ENCODE measurements around the gene PIK3R1.

The PIK3R1 gene

DNA sequence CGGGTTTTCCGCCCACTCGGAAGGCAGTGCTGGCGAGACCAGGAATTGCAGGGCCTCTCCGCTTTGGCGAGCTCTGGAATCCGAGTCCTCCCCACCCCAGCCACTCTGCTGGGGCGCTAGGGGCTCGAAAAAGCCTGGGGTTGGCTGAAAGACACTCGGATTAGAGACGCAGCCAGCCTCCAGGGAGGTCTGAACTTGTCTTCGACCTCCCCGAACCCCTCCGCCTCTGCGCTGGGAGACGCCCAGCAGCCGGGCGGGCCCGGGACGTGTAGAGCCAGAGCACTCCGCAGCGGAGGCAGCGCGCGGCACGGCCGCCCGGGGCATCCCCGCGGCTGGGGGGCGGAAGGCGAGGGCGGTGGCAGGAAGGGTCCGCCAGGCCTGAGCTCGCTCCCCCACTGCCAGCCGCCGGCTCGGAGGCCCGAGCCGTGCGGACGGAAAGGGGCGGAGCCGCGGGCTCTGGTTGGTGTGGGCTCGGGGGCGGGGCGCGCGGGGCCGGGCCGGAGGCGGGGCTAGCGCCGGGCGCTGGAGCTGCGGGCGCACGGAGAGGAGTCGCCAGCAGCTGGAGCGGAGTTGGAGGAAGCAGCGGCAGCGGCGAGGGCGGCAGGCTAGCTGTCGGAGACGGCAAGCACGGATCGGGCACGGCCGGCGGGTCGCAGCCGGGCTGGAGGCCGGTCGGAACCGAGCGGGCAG, at the start of gene PIK3R1:
Gene PIK3R1, plus strand, starts transcription at position 549 of the 690 bp plus-strand sequence. CDS start 10,920 bp downstream, outside the sequence.
- in situ Hi-C loops (cut with MboI; ENCODE audit: low pct_unique_long_range_greater_than_20kb, low sequenced_read_pairs): no loop called here
- DNase-seq: peak; percentile 94

DNA sequence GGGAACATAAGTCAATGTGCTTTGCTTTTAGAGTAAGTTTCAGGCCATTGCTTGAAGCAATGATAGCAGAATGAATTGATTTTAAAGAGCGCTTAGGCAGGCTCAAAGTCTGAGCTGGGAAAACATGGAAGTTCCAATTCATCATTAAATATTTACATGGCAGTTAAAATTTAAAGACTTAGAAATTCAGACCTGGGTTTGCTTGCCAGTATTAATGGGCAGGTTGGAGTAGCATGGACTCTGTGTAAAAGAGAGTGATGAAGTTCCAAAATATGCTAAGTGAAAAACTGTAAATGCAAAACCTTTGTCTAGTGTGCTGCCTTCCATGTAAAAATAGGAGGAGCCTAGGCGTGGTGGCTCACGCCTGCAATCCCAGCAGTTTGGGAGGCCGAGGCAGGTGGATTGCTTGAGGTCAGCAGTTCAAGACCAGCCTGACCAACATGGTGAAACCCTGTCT, 48.3 kb upstream of the PIK3R1 start:
- DNase-seq: no peak
- in situ Hi-C loops (cut with MboI; ENCODE audit: low pct_unique_long_range_greater_than_20kb, low sequenced_read_pairs): no loop called here

DNA sequence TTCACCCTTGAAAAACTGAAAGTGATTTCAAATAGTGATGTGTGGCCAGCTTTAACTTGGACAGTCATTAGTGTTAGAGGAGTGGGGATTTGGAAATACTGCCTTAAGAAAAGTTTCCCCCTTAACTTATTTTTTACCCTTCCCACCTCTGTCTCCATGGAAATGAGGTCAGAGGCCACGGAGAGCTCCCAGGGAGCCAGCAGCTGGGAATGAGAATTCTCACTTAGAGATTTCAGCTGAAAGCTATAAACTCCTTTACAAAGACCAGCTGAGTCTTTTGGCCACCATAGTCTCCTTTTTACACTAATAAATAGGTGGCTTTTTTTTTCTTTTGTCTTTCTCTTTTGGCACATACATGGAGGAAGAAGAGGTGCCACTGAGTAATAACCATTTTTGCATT, 45.7 kb upstream of the PIK3R1 start:
- no peak for DNase-seq
- in situ Hi-C loops (cut with MboI; ENCODE audit: low pct_unique_long_range_greater_than_20kb, low sequenced_read_pairs): no loop called here

DNA sequence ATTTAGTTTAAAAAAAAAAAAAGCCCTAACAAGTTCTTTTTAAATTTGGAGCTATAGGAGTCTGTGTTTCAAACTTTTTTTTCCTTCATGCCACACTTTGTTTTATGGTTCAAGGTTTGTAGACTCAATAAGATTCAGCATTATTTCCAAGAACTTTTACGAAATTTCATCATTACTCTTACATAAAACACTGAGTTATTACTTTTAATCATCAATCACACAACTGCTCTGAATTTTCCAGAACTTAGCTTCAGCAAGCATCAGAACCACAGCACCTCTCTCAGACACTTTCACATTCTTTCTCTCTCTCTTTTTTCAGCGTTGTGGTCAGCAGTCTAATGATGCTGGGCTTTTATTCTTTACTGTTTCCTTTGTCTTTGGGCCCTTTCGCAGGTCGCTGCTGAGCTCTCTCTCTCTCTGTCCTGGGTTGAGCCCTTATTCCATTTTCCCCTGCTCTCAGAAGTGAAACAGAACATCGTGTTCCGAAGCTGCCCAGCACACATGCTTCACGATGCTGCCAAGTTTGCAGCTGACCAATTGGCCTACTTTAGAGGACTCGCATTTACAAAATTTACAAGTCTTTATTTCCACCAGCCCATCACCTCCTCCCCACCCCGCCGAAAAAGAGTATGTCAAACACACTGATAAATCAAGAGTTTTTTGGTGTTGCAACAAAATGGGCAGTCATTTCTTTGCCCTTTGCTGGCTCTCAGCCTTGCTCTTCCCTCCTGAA, 44.6 kb upstream of the PIK3R1 start:
- DNase-seq: no peak
- in situ Hi-C loops (cut with MboI; ENCODE audit: low pct_unique_long_range_greater_than_20kb, low sequenced_read_pairs): no loop called here

DNA sequence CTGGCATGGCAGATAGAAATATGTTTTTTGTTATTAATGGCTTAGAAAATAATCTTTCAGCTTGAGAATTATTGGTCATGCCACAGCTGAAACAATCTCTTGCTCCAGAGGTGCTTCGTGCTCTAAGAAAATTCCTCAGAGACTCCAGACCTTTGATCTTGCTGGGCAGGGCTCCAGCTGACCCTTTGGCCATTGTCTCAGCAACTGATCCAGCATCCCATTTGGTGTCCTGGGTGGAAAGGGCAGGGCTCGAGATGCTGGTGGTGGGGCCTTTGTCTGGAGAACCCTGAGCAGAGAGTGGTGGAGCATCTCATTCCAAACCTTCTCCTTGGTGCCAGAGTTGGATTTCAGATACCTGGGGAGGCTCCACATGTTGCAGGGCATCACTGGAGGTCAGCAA, 43.2 kb upstream of the PIK3R1 start:
- DNase-seq: no peak
- in situ Hi-C loops (cut with MboI; ENCODE audit: low pct_unique_long_range_greater_than_20kb, low sequenced_read_pairs): no loop called here

DNA sequence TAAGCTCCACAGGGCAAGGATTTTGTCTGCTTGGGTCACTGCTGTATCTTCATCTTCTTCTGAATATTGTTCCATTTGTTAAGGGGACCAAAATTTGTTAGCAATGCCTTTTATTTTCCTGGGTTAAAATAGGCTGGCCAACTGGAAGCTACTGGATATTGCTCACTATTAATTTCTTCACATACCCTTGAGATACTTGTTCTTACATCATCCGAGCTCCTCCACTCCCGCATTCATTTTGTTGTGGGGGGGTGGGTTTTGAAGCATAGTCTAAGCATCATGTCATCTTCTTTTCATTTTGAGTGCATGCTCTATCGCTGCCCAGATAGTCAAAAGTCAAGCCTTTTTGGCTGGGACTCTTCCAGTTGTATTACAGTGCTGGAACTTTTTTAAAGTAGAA, 42.5 kb upstream of the PIK3R1 start:
- no peak for DNase-seq
- in situ Hi-C loops (cut with MboI; ENCODE audit: low pct_unique_long_range_greater_than_20kb, low sequenced_read_pairs): no loop called here

DNA sequence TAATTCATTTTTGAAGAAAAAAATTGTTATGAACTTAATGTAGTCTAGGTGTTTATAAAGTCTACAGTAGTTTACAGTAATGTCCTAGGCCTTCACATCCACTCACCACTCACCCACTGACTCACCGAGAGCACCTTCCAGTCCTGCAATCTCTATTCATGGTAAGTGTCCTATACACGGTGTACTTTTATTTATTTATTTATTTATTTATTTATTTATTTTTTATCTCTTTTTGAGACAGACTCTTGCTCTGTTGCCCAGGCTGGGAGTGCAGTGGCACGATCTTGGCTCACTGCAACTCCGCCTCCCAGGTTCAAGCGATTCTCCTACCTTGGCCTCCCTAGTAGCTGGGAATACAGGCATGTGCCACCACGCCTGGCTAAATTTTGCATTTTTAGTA, 39.3 kb upstream of the PIK3R1 start:
- in situ Hi-C loops (cut with MboI; ENCODE audit: low pct_unique_long_range_greater_than_20kb, low sequenced_read_pairs): no loop called here
- no peak for DNase-seq

DNA sequence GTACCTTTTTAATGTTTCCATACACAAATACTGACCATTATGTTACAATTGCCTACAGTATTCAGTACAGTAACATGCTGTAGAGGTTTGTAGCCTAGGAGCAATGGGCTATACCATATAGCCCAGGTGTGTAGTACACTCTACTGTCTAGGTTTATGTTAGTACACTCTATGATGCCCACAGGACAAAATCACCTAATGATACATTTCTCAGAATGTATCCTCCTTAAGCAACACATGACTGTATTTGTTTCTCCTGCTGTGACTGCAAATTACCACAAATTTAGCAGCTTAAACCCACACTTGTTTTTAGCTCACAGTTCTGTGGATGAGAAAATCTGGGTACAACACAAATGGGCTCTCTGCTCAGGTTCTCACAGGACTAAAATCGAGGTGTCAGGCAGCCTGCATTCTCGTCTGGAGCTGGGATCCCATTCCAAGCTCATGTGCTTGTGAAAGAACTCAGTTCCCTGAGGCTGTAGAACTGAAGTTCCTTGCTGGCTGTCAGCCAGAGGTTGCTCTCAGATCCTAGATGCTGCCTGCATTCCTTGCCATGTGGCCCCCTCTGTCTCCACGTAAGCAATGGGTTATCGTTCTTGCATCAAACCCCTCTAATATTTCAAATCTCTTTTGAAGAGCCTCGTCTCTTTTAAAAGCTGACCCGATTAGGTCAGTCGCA, 38.6 kb upstream of the PIK3R1 start:
- no peak for DNase-seq
- in situ Hi-C loops (cut with MboI; ENCODE audit: low pct_unique_long_range_greater_than_20kb, low sequenced_read_pairs): no loop called here

DNA sequence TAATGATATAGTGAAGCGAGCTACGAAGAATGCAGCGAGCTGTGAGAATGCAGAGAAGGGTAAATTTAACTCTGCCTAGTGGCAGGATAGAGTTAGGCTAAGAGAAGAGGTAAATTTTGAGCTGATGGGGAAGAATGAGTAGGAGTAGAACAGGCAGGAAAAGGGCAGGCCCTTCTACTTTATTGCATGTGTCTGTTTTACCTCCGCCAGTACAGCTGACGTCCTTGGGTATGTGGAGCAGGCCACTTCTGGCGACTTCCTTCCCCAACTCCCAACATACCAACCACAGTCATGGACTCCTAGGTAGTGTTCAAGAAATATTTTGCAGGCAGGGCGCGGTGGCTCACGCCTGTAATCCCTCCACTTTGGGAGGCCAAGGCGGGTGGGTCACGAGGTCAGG, 37.9 kb upstream of the PIK3R1 start:
- no peak for DNase-seq
- in situ Hi-C loops (cut with MboI; ENCODE audit: low pct_unique_long_range_greater_than_20kb, low sequenced_read_pairs): no loop called here

DNA sequence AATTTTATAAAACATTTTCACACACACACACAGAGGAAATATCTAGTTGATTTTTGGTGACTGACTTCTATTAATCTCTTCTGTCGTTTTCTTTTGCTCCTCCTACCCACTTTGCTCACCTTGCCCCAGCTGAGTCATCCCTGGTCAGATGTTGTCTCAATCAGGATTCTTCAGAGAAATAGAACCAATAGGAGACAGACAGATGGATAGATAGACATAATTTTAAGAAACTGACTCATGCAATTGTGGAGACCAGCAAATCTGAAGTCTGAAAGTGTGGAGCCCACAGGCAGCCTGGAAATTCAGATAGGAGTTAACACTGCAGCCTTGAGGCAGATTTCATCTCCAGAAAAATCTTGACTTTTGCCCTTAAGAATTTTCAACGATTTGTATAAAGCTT, 37.0 kb upstream of the PIK3R1 start:
- in situ Hi-C loops (cut with MboI; ENCODE audit: low pct_unique_long_range_greater_than_20kb, low sequenced_read_pairs): no loop called here
- no peak for DNase-seq

DNA sequence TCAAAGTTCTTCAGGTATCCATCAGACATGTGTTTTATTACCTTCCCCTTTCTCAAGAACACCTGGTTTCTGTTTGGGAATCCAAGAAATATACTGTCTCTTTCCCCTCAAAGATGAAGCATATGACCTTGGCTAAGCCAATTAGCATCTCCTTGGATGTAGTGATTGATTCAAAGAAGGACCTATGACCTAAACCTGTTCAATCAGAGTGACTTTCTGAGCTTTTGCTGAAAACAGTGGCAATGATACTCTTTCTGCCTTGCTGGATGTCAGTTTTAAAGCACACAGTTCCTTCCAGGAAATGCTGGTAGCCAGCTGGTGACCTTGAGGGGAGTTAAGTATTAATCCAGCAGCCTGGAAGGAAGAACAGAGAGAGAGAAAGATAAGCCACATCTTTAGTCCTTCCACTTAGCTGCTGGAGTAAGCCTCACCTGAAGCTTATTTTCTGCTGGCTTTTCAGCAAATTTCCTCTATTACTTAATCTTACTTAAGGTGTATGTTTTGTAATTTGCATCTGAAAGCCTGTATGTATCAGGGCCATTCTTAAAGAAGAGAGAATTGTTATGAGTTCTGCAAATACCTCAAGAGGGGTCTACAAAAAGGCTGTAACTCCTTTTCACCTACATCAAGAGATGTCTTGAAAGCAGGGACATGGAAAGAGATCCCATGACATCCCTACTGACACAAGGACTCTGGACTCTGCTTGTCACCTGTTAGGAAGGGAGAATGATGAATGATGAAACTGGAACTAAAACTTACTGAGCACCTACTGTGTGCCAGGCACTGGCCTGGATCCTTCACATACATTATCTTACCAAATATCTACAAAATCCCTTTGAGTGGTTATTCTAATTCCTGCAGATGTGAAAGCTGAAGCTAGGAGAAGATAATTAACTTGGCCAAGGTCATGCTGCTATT, 35.2 kb upstream of the PIK3R1 start:
- DNase-seq: no peak
- in situ Hi-C loops (cut with MboI; ENCODE audit: low pct_unique_long_range_greater_than_20kb, low sequenced_read_pairs): no loop called here

DNA sequence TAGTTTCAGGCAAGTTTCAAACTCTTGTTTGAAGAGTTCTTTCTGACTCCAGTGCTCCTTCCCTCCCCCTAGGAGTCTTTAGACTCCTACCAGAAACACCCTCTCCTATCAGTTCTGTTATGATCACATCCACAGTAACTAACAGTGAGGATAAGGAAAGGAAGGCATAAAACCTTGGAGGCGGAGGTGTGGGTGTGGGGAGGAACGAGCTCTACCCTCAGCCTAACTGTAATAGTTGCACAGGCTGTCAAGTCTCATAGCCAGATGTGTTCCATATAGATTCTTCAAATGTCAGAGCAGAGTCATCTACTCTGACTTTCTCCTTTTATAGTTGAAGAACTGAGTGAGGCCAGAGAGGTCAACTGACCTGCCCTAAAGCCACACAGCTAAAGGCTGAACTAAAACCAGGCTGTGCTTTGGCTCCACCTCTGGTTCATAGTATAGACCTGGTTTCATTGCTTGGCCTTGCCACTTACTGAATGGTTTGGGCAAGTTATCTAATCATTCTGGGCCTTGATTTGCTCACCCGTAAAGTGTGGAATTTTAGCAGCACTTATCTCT, 34.4 kb upstream of the PIK3R1 start:
- DNase-seq: no peak
- in situ Hi-C loops (cut with MboI; ENCODE audit: low pct_unique_long_range_greater_than_20kb, low sequenced_read_pairs): no loop called here

DNA sequence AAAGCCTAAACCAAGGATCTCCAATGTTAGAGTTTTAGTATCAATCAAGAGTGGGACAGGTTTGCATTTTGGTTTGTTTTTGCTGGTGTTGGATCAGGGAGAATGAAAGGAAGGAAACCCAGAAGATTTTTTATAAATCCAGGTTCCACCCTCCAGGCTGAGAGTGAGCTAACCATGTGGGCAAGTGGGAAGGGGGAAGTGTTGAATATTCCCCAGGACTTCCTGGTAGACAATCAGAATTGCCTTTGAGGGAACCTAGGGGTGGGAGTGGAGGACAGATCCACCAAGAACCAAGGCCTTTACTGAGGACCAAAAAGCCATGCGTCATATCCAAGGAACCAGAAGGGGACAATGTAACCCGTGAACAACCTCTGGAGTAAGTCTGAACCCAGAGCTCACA, 33.5 kb upstream of the PIK3R1 start:
- in situ Hi-C loops (cut with MboI; ENCODE audit: low pct_unique_long_range_greater_than_20kb, low sequenced_read_pairs): no loop called here
- DNase-seq: no peak

DNA sequence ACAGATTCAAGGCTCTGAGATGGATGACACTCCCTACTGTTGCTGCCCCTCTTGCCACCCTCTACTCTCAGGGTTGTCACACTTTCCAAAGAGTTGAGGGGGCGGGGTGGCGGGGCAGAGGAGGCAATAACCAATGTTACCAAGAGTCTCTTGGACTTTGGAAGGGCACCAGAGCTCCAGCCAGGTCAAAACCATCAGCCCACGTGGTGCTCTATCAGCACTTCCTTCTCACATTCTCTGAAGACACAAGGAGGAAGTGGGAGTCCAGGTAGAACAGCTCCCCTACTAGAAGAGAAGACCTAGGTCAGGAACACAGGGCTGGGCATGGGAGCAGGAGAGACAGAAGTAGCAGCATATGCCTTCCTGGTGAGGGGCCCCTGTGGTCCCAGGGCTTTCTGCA, 33.0 kb upstream of the PIK3R1 start:
- in situ Hi-C loops (cut with MboI; ENCODE audit: low pct_unique_long_range_greater_than_20kb, low sequenced_read_pairs): no loop called here
- DNase-seq: no peak

DNA sequence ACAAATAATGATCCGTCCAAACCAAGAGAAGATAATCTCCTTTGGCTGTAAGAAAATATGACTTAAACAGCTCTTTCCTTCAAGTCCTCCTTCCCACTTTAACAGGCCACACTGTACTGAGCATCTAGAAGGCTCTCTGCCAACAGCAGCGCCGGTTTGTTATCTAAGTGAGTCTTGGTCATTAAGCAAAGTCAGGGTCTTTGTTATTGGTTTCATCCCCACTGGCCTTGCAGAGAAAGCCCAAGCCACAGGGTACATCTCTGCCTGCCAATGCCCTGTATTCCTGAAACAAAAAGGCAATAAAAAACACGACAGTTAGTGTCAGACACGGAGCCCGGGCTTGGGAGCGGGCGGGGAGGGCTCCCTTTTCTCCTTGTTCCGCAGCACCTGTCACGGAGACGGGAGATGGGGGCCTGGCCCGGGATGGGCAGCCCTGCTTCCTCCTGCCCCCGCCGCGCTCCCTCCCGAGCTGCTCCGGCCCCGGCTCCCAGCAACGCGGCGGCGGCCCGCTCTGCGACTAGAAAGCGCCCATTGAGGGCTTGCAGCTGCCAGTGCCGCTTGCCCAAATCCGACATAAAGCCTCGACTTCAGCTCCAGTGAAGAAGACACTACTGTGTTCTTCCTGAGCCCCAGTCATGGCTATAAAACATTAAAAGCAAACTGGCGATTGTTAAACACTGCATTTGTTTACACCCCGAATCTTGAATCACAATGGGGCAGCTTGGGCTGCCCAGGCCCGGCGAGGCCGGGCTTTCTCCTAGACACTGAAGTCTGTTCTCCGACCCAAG, 28.1 kb upstream of the PIK3R1 start:
- DNase-seq: no peak
- in situ Hi-C loops (cut with MboI; ENCODE audit: low pct_unique_long_range_greater_than_20kb, low sequenced_read_pairs): no loop called here

DNA sequence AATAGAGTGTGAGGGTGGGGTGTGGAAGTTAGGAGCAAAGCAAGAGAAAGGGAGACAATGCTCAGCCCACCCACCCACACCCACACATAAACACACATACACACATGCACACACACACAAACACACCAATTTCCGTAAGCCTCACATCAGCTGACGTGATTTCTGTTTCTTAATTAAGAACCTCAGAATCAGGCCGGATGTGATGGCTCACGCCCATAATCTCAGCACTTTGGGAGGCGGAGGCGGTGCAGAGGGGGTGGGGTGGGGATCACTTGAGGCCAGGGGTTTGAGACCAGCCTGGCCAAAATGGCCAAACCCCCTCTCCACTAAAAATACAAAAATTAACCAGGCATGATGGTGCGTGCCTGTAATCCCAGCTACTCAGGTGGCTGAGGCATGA, 26.4 kb upstream of the PIK3R1 start:
- no peak for DNase-seq
- in situ Hi-C loops (cut with MboI; ENCODE audit: low pct_unique_long_range_greater_than_20kb, low sequenced_read_pairs): no loop called here

DNA sequence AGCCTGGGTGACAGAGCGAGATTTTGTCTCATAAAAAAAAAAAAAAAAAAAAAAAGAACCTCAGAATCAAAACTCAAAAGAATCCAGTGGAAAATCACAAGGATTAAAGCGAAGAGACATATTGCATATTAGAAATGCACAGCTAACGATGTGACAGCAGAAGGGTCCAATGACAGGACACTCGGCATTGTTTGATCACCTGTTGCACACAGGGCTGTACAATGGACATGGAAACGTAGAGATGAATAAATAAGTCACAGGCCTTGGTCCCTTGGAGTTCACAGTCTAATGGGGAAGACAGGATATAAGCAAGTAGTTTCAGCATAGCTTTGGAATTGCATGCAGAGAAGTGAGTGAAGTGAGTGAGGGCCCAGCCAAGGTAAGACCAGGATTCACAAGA, 25.9 kb upstream of the PIK3R1 start:
- in situ Hi-C loops (cut with MboI; ENCODE audit: low pct_unique_long_range_greater_than_20kb, low sequenced_read_pairs): no loop called here

DNA sequence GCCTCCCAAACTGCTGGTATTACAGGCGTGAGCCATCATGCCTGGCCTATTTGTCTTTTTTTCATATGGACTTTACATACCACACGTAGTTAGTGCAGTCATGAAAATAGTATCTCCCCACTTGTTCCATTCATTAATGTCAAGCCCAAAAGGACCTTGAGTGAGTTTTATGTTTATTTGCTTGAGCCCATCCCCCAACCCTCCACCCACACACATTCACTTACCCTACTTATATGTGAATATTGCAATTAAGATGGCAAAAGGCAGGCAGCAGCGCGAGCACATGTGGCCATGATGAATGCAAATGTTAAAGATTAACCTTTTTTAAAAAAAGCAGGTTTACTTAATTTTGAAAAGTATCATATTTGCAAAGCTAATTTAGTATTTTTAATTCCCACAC, 24.9 kb upstream of the PIK3R1 start:
- in situ Hi-C loops (cut with MboI; ENCODE audit: low pct_unique_long_range_greater_than_20kb, low sequenced_read_pairs): no loop called here
- DNase-seq: no peak

More for the DNA sequence above, 25.9 kb upstream of the PIK3R1 start:
- no peak for DNase-seq

Data from KBM-7 (cell line).